GM13976 (cell line): Measurements from ENCODE around the gene MEAF6.
"Not testable (repeated sequence)": the region's sequence is repeated elsewhere in the genome, so short reads cannot be mapped to it uniquely, and the experiment has no call there.

Experiments
- DNase-seq: peaks from one replicate; pipeline ENCODE4 v3.0.0; 2012; ENCODE audit warnings: low spot score
- CTCF ChIP-seq: IDR thresholded peaks from 2 replicates; pipeline ENCODE4 v1.5.1; 2012; ENCODE audit warnings: borderline replicate concordance, mild to moderate bottlenecking; ENCODE audit not compliant: insufficient read depth; ENCODE audit errors: extremely low read depth, missing control alignments, control extremely low read depth
- in situ Hi-C: fragments of 300-500 bp; cut with MboI; formaldehyde crosslinking; loops from one replicate; pipeline ENCODE4 v1.12.0; 2022; ENCODE audit warnings: low sequenced_read_pairs, mixed read lengths, inconsistent platforms; ENCODE audit not compliant: unreplicated experiment

Gene MEAF6

GRCh38 chr1:37519613-37520012 lies 5.0 kb upstream of the MEAF6 start:
- DNase-seq = no peak
- in situ Hi-C loops = no loop called here
- TF ChIP-seq CTCF = no peak

GRCh38 chr1:37518929-37519328 lies 4.4 kb upstream of the MEAF6 start:
- in situ Hi-C loops, DNase-seq: not testable (repeated sequence)

DNA sequence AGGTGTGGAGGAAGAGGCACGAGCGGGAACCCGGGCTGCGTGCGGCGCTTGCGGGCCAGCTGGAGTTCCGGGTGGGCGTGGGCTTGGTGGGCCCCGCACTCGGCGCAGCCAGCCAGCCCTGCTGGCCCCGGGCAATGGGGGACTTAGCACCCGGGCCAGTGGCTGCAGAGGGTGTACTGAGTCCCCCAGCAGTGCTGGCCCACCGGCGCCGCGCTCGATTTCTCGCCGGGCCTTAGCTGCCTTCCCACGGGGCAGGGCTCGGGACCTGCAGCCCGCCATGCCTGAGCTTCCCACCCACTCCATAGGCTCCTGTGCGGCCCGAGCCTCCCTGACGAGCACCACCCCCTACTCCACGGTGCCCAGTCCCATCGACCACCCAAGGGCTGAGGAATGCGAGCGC lies 3.7 kb upstream of the MEAF6 start:
- in situ Hi-C loops, DNase-seq: not testable (repeated sequence)

DNA sequence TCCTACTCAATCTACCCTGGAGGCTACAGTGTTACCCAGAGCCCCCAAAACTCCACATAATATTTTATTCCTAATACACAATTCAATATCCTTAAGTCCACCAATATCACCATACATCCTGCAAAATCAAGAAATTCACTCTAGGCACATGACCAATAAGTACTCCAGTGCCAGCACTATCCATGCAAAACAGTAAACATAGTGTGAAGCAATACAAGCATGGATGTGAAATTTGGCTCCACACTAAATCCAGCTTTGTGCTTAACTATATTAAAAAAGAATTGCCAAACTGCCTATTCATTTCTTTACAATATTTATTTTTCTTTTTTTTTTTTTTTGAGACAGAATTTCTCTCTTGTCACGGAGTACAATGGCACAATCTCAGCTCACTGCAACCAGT lies 3.0 kb upstream of the MEAF6 start:
- TF ChIP-seq CTCF = no peak
- in situ Hi-C loops = no loop called here
- DNase-seq = no peak

DNA sequence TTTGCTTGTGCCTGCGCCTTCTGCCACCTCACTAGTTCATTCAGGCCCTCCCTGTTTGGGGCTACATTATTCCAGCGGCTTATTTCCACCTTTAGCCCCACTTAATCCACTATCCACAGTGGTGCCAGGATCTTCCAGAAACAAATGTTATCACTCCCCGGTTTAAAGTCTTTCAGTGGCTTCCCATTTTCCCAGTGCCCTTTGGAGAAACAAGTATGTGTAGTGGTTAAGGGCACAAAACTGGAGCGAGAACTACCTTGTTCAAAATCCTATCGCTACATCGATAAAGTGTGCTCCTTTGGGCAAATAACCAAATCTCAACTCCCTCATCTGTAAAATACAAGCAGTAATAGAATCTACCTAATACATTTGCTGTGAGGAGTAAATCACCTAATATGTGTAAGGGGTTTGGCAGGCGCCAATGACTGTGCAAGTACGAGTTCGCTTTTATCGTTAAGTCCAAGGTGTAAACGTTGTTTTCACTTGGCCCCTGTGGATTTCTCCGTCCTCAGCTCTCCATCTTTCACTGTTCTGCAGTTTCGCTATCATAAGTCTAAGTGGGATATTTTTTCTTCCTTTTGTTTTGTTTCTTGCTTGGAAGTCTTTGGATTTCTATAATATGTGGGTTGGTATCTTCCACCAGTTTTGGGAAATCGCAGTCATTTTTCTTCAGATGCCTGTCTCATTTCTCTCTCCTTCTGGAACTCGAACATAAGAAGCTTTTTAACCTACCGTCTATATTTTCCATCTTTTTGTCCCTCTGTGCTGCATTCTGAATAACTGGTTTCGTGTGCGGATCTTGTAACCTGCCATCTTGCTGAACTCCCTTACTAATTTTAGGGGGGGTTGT lies 844 bp upstream of the MEAF6 start:
- no peak for TF ChIP-seq CTCF
- in situ Hi-C loops = no loop called here
- no peak for DNase-seq

- no peak for TF ChIP-seq CTCF
- in situ Hi-C loops = no loop called here
- DNase-seq = peak; percentile 71
These were observed 694 bp downstream of the MEAF6 start for GRCh38 chr1:37513795-37514349.

DNA sequence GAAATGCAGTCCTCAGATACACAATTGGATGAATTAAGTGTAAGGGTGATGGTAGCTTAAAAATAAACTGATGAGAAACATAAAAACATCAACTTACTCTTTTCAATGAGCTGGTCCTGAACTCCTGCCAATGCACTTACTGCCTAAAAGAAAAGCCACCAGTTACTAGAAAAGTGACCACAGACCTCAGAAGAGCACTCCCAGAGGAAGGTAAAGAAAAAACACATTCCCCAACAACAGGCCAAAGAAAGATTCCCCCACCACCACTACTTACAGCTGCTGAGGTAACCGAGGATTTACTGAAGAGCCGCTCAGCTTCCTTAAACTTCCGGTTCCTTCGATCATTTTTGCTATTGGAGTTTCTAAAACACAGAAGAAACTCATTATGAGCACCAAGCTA lies 5.4 kb downstream of the MEAF6 start:
- in situ Hi-C loops = no loop called here
- TF ChIP-seq CTCF = no peak
- DNase-seq = no peak
